Vagina (tissue), 2 donors: Measurements from ENCODE around the gene ZCCHC7.

ENCODE experiments used
- CTCF ChIP-seq, 3 experiments: fragments of 450-650 bp in 2 of 3; fragments of 200-600 bp in 1 of 3; sonication (generic) in 1 of 3; IDR thresholded peaks; one replicate each; pipeline ENCODE4 v1.5.1; 2017 to 2019; ENCODE audit warnings: antibody characterized with exemption in 3 of 3, mild to moderate bottlenecking in 2 of 3, moderate library complexity in 2 of 3
- POLR2A ChIP-seq, 2 donors: fragments of 450-650 bp; IDR thresholded peaks; one replicate each; pipeline ENCODE4 v1.6.1; 2017; ENCODE audit warnings: antibody characterized with exemption in 2 of 2, mild to moderate bottlenecking in 2 of 2, moderate library complexity in 2 of 2
- POLR2AphosphoS5 ChIP-seq, 2 donors: sonication (generic); formaldehyde crosslinking; IDR thresholded peaks; one replicate each; pipeline ENCODE4 v1.9.0; 2017; ENCODE audit warnings: antibody characterized with exemption in 2 of 2, mild to moderate bottlenecking in 2 of 2, low read depth in 1 of 2; ENCODE audit not compliant: insufficient read depth in 1 of 2

DNA sequence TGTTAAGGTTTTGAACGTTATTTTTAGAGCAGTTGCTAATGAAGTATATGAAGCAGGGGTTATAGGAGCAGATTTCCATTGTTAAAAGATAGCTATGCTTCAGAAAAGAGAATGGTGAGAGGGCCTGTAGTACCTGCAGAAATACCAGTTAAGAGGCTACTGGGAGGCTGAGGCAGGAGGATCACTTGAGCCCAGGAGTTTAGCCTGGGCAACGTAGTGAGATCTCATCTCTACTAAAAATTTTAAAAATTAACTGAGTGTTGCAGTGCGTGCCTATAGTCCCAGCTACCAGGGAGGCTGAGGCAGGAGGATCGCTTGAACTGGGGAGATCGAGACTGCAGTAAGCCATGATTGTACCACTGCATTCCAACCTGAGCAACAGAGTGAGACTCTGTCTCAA, 148.8 kb downstream of the ZCCHC7 start:
- TF ChIP-seq CTCF (IDR thresholded peaks at IDR 0.05), result no peak
- no peak for TF ChIP-seq POLR2AphosphoS5 (IDR thresholded peaks at IDR 0.05; ENCODE audit: insufficient read depth in 1 of 2, low read depth in 1 of 2)
- TF ChIP-seq POLR2A (IDR thresholded peaks at IDR 0.05), result no peak
